Central memory CD8-positive, alpha-beta T cell (primary cell): ENCODE data around the gene COIL.
A peak's percentile ranks its signal among the peaks of the same experiment; 100 is the strongest.
"Not testable (repeated sequence)": the region's sequence is repeated elsewhere in the genome, so short reads cannot be mapped to it uniquely, and the experiment has no call there.

Experiments used
- ATAC-seq: fragments of 150-1000 bp; cut with Tn5 transposase; replicated peaks from 2 replicates; pipeline ENCODE4 v1.10.0; 2022; ENCODE audit warnings: mild to moderate bottlenecking, moderate FRiP score, moderate number of reproducible peaks; ENCODE audit not compliant: poor library complexity, severe bottlenecking; ENCODE audit errors: extremely low read depth
- DNase-seq, 2 donors: peaks; one replicate each; pipeline ENCODE4 v3.0.0; 2021; ENCODE audit warnings: low spot score in 2 of 2
- H3K27ac Mint-ChIP-seq: one replicate; pipeline ENCODE4 v1.8.0; 2022; ENCODE audit warnings: low read depth, mild to moderate bottlenecking, moderate library complexity, mixed read lengths
- H3K27me3 Mint-ChIP-seq: one replicate; pipeline ENCODE4 v1.8.0; 2022; ENCODE audit warnings: mixed read lengths
- H3K36me3 Mint-ChIP-seq: one replicate; pipeline ENCODE4 v1.8.0; 2022; ENCODE audit warnings: mild to moderate bottlenecking, moderate library complexity, mixed read lengths; ENCODE audit not compliant: insufficient read depth
- H3K4me1 Mint-ChIP-seq: one replicate; pipeline ENCODE4 v1.8.0; 2022; ENCODE audit warnings: mixed read lengths
- H3K4me3 Mint-ChIP-seq: one replicate; pipeline ENCODE4 v1.8.0; 2022; ENCODE audit warnings: mild to moderate bottlenecking, moderate library complexity, mixed read lengths
- H3K9me3 Mint-ChIP-seq: one replicate; pipeline ENCODE4 v1.8.0; 2022; ENCODE audit warnings: mixed read lengths

COIL gene

DNA sequence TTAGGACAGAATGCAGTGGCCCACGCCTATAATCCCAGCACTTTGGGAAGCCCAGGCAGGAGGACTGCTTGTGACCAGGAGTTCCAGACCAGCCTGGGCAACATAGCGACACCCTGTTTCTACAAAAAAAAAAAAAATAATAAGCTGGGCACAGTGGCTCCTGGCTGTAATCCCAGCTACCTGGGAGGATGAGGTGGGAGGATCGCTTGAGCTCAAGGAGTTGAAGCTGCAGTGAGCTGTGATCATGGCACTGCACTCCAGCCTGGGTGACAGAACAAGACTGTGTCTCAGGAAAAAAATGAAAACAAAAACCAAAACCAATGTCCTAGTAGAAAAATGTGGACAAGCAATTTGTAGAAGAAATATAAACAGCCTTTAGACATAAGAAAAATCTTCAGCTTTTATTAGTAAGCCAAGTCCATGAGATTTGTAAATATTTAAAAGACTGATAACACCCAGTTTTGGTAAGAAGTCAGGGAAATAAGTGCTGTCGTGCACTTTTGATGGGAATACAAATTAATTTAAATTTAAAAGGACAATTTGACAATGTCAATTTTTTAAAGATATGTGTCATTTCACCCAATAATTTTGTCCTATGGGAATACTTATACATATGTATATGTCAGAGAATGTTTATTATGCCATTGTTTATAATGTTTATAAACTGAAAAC lies 28.2 kb upstream of the COIL start:
- Mint-ChIP-seq H3K9me3 (no peaks in the 10 kb centered on the region), H3K4me1 (no peaks in the 10 kb centered on the region)
- no peak for ATAC-seq

DNA sequence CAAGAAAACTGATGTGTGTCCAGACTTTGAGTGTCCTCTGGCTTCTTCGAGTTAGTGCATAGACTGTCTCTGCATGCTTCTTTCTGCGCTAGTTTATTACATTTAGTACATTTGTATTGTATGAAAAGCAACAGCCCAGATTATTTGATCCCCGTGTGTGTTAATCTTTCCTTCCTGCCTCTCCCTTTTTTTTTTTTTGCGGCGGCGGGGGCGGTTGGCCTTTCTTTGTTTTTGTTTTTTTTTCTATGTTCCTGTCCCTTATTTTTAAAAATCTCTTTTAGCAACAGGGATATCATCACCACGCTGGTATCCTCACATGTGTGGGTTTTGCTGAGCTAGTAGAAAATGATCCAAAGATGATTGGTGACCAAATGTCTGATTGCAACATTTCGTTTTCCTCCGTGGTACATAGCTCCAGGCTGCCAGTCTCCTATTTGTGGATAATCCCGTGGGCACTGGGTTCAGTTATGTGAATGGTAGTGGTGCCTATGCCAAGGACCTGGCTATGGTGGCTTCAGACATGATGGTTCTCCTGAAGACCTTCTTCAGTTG lies 26.5 kb upstream of the COIL start:
- Mint-ChIP-seq H3K27ac (no peak overlapping the region), H3K36me3 (peaks cover 16% of the 10 kb centered on the region)
- DNase-seq, result no peak

More for the DNA sequence above, 28.2 kb upstream of the COIL start:
- Mint-ChIP-seq H3K4me3 (no peak overlapping the region), H3K27ac (no peak overlapping the region), H3K27me3 (no peaks in the 10 kb centered on the region), H3K36me3 (peaks cover 16% of the 10 kb centered on the region)
- no peak for DNase-seq

DNA sequence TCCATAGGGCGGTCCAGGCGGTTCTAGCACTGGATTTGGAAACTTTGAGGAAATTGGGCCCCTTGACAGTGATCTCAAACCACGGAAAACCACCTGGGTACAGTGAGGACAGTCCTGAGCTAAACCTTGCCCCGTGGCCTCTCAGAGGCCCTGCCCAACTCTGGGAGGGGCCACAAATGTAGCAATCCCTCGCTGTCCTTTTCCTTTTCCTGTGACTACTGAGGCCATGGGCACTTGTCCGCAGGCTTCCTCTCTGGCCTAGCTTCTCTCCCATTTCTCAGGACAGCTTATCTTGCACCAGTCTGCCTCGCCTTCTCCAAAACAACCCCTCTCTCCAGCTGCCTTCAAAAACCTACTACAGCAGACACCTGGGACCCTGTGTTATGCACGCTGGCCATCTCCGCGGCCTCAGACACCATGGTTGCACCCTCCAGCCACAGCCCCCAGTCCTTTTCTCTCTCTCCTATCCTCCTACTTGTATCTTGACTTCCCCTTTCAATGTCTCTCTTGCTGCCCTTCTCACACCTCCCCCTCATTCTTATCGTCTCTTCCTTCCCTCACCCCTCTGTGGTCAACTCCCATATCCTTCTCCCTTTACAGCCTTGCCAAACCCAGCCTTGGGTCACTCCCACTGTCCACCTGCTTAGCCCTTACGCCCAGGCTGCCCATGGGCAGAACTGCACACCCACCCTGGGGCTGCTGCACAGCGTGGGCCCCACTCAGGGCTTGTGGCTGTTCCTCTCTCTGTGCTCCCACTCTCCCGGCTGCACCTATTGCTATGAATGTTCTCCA lies 24.7 kb upstream of the COIL start:
- H3K4me3 Mint-ChIP-seq, result no peak overlapping the region
- no peaks in the 10 kb centered on the region for H3K27me3 Mint-ChIP-seq
- H3K4me1 Mint-ChIP-seq, result no peaks in the 10 kb centered on the region
- H3K9me3 Mint-ChIP-seq, result no peaks in the 10 kb centered on the region
- DNase-seq (no peak), ATAC-seq (no peak)
- peaks cover 16% of the 10 kb centered on the region for H3K36me3 Mint-ChIP-seq
- H3K27ac Mint-ChIP-seq, result no peak overlapping the region

More for the DNA sequence above, 26.5 kb upstream of the COIL start:
- Mint-ChIP-seq H3K4me1 (no peaks in the 10 kb centered on the region), H3K9me3 (no peaks in the 10 kb centered on the region), H3K27me3 (no peaks in the 10 kb centered on the region), H3K4me3 (no peak overlapping the region)
- ATAC-seq, result no peak

DNA sequence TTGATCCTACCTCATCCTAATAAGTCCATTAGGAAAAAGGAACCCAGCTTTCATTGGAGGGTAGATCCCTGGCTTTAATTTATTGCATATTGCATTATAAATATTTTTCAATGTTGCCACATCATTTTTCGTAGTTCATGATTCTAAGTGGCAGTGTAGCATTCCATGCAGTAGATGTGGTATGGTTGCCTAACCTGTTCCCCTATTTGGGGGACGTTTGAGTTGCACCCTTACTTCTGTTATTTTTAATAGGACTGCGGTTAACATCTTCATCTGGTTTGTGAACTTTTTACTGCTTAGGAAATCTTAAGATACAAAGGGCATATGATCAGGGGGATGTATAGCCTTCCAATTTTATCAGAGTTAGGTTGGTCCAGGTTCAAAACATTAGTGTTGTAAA lies 22.5 kb upstream of the COIL start:
- no peak overlapping the region for H3K27ac Mint-ChIP-seq
- no peaks in the 10 kb centered on the region for H3K27me3 Mint-ChIP-seq
- ATAC-seq (no peak), DNase-seq (no peak)
- peaks cover 9% of the 10 kb centered on the region for H3K4me1 Mint-ChIP-seq
- peaks cover 20% of the 10 kb centered on the region for H3K36me3 Mint-ChIP-seq
- no peaks in the 10 kb centered on the region for H3K9me3 Mint-ChIP-seq
- no peak overlapping the region for H3K4me3 Mint-ChIP-seq

DNA sequence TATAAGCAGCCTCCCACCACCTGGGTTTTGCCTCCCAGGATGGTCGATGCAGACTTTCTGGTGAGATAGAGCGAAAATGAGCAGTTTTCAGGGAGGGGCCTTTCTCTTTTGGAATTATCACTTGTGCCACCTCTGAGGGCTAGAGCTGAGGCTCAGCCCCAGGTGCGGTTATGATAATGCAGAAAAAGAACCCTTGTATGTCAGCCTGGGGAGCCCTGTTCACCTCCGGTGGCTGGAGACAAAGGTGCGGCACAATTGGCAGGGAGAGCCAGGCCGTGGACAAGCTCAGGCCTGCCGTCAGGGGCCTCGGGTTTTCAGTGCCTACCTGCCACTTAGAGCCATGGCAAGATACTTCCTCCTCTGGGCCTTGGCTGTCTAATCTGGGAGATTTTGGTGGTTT lies 21.5 kb upstream of the COIL start:
- H3K36me3 Mint-ChIP-seq, result peaks cover 19% of the 10 kb centered on the region
- no peak for ATAC-seq
- no peak overlapping the region for H3K27ac Mint-ChIP-seq

DNA sequence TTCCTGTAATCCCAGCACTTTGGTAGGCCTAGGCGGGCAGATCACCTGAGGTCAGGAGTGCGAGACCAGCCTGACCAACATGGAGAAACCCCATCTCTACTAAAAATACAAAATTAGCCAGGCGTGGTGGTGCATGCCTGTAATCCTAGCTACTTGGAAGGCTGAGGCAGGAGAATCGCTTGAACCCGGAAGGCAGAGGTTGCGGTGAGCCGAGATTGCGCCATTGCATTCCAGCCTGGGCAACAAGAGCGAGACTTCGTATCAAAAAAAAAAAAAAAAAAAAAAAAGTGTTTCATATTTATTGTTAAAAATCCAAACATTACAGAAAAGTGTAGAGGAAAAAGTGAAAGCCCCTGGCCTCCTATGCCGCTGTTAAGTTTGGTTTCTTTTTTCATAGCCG lies 19.7 kb upstream of the COIL start:
- Mint-ChIP-seq H3K4me1 (peaks cover 15% of the 10 kb centered on the region), H3K36me3 (peaks cover 19% of the 10 kb centered on the region)
- not testable (repeated sequence) for ATAC-seq, H3K4me3 Mint-ChIP-seq, H3K9me3 Mint-ChIP-seq, H3K27ac Mint-ChIP-seq, DNase-seq, H3K27me3 Mint-ChIP-seq

More for the DNA sequence above, 21.5 kb upstream of the COIL start:
- DNase-seq, result no peak
- Mint-ChIP-seq H3K27me3 (no peaks in the 10 kb centered on the region), H3K4me3 (no peak overlapping the region), H3K9me3 (no peaks in the 10 kb centered on the region), H3K4me1 (peaks cover 15% of the 10 kb centered on the region)

DNA sequence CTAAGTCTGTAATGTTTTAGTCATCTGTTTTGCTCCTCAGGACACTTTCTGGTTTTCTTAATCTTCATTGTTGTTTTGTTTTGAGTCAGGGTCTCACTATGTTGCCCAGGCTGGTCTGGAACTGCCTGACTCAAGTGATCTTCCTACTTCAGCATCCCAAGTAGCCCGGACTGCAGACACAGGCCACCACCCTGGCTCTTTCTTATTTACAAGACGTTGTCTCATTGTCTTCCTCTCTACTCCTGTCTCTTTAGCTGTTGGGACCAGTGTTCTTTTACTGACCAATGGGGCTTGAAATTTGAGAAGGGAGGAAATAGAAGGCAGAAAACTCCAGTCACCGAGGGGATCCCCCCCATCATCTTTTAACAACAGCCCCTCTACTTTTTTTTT lies 18.2 kb upstream of the COIL start:
- DNase-seq (no peak), ATAC-seq (no peak)
- Mint-ChIP-seq H3K9me3 (no peaks in the 10 kb centered on the region), H3K36me3 (peaks cover 16% of the 10 kb centered on the region), H3K27me3 (no peaks in the 10 kb centered on the region), H3K27ac (no peak overlapping the region), H3K4me1 (peaks cover 15% of the 10 kb centered on the region), H3K4me3 (peak overlapping the region; percentile 90)

DNA sequence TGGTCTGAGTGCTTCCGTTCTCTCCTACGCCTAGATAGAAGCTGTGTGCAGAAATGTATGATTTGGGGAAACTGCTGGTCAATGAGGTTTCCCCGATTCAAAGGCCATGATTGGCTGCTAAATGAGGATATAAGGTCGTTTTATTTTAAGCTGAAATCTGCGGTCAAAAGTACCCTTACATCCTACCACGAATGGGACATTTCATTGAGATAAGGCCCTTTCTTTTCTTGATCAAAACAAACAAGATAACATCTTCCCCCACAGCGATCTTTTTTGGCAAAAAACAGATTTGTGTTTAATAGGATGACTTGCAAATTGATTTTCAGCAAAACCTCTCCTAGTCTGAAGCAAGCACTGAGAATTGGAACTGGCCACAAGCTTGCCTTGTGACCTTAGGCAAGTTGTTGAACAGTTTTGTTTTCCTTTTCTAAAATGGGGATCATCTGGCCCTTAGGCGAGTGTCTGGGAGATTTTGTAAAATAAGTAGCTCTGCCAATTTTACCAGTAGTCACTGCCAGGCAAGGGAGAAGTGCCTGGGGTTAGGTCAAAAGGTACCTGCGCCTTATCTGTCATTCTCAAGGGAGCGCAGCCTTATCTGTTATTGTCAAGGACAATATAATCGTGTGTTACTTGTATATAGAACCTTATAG lies 17.7 kb upstream of the COIL start:
- Mint-ChIP-seq H3K4me3 (peak overlapping the region; percentile 90), H3K36me3 (peaks cover 16% of the 10 kb centered on the region), H3K4me1 (peaks cover 15% of the 10 kb centered on the region), H3K27ac (peak overlapping the region; percentile 85), H3K9me3 (no peaks in the 10 kb centered on the region), H3K27me3 (no peaks in the 10 kb centered on the region)
- ATAC-seq (no peak), DNase-seq (no peak)

DNA sequence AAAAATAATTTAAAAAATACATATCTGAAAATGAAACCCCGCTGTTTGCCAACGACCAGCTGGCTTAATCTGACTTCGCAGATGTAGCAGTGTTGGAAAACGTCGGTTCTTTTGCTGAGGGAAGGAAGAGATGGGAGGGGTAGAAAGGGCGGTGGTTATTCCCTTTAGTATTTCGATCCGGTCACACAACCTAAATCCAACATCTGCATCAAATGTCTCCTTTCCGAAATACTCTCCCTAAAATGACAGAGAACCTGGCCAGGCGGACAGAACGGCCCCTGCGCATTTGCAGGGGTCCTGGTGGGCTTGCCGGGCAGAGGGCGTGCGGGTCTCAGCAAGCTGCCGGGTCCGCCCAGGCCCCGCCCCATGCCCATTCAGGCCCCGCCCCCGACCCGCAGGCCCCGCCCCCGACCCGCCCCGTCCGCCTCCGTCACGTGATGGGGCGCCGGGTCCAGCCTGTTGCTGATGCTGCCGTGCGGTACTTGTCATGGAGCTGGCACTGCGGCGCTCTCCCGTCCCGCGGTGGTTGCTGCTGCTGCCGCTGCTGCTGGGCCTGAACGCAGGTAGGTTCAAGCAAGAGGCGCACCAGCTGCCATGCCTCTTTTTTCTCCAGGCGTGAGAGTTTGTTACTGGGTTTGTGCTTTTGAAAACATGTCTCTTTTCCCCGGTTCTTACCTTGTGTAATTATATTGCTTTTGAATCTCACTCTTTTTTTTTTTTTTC lies 17.0 kb upstream of the COIL start, which contains the start of gene SCPEP1:
Gene SCPEP1, plus strand, starts transcription at position 459 of the 723 bp plus-strand sequence. Its CDS starts 29 bp downstream, at position 488.
- Mint-ChIP-seq H3K9me3 (no peaks in the 10 kb centered on the region), H3K27me3 (no peaks in the 10 kb centered on the region), H3K36me3 (peaks cover 16% of the 10 kb centered on the region), H3K4me3 (peak within 1 kb of the TSS; percentile 90), H3K27ac (peak within 1 kb of the TSS; percentile 85), H3K4me1 (peaks cover 15% of the 10 kb centered on the region)
- ATAC-seq, result peak; percentile 93
- DNase-seq, result peak; percentile 50 to 66

DNA sequence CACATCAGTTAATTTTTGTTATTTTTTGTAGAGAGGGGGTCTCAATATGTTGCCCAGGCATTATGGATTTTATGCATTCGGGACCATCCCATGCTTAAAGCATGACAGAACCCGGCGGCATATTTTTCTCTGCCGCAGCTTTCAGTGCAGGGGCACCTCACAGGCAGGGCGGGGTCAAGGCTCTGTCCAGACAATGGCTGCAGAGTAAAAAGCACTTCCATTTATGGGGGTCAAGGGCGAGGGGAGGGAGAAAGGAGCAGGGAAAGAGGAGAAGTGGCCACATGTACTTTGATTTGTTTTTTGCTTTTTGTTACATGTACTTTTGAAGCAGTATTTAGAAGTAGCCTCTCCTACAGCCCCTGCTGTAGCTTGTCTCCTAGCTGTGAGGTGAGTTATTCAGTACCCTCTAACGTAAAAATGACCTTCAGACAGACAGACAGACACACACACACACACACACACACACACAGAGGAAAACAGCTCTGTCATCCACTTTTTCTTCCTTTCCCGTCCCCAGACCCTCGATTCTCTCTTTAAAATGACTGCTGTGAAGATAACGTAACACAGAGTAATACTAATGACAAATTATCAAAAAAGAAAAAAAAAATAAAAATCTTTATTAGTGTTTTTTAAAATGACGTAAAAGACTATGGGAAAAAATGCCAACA lies 16.2 kb upstream of the COIL start:
- ATAC-seq (no peak), DNase-seq (no peak)
- H3K36me3 Mint-ChIP-seq, result peaks cover 16% of the 10 kb centered on the region
- H3K4me3 Mint-ChIP-seq, result peak overlapping the region; percentile 90
- peaks cover 15% of the 10 kb centered on the region for H3K4me1 Mint-ChIP-seq
- no peak overlapping the region for H3K27ac Mint-ChIP-seq
- H3K9me3 Mint-ChIP-seq, result no peaks in the 10 kb centered on the region
- no peaks in the 10 kb centered on the region for H3K27me3 Mint-ChIP-seq

DNA sequence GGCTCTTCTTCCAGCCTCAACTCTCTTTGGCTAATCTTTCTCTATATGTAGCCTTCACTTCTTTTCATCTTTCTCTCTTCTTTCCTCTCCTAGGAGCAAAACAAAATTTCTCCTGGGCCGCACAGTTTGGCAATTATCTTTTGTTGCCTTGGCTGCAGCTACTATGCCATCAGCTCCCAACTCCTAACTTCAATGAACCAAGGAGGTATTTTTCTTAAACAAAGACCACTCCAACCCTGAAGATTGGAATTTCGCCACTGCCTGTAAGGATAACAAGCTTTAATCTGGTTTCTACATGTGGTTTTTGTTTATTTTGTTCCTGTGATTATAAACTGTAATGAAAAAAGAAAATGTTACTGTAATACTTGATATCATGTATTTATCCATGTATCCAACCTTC lies 14.8 kb upstream of the COIL start:
- H3K4me1 Mint-ChIP-seq, result peaks cover 15% of the 10 kb centered on the region
- H3K27me3 Mint-ChIP-seq, result no peaks in the 10 kb centered on the region
- no peak overlapping the region for H3K27ac Mint-ChIP-seq
- H3K4me3 Mint-ChIP-seq, result no peak overlapping the region
- no peaks in the 10 kb centered on the region for H3K9me3 Mint-ChIP-seq
- DNase-seq (no peak), ATAC-seq (no peak)
- H3K36me3 Mint-ChIP-seq, result peaks cover 16% of the 10 kb centered on the region

DNA sequence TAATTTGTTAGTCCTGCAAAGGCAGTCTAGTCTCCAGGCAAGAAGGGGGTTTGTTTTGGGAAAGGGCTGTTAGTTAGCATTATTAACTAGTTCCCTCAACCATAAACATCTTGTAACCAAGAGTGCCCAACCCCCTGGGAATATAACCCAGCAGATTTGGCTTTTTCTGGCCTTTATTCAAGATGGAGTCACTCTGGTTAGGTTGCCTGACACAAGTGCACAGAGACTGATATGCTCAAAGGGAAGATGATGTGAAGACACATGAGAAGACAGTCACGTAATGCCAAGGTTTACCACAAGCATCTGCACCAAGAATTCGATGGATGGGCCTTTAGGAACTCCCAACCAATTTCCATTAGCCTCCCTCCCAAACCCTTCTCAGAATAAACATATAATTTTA lies 13.2 kb upstream of the COIL start:
- Mint-ChIP-seq H3K27me3 (no peaks in the 10 kb centered on the region), H3K36me3 (peaks cover 15% of the 10 kb centered on the region), H3K4me3 (no peak overlapping the region), H3K9me3 (no peaks in the 10 kb centered on the region), H3K4me1 (peaks cover 13% of the 10 kb centered on the region), H3K27ac (no peak overlapping the region)
- ATAC-seq, result no peak
- DNase-seq, result no peak
